IMR-90 (cell line): Measurements from ENCODE around the gene CITED4. TPM values are rescaled to one million over a fixed set of nuclear protein-coding genes. Genes with fewer than 3 reads are reported as not detected.

Experiments used
- ATAC-seq: fragments of 200-7000 bp; cut with Tn5 transposase; 2 replicates; pipeline ENCODE4 v1.9.1; 2020; ENCODE audit warnings: low read depth, mild to moderate bottlenecking, moderate library complexity
- BruUV-seq: library from RNA; stranded (reverse); fragments of 400-500 nt; replicated peaks from 2 replicates; lab custom pipeline; 2021; lab: Mats Ljungman, UMichigan
- CTCF ChIA-PET: fragments of 300-600 bp; formaldehyde crosslinking; extraction: SDS; loops from one replicate; lab custom pipeline; 2021; ENCODE audit warnings: antibody characterized with exemption; lab: Yijun Ruan, JAX
- POLR2A ChIA-PET: fragments of 300-600 bp; sonication (Branson Sonifier 250); formaldehyde crosslinking; loops from one replicate; lab custom pipeline; 2022; ENCODE audit warnings: antibody characterized with exemption; ENCODE audit not compliant: unreplicated experiment; lab: Charles Lee
- DNase-seq: peaks from one replicate; pipeline ENCODE4 v3.0.0; 2013
- H2AFZ ChIP-seq: replicated peaks from 2 replicates; pipeline ENCODE3; 2013; ENCODE audit warnings: low read length, mild to moderate bottlenecking; ENCODE audit not compliant: poor library complexity
- H2AK5ac ChIP-seq: 2 replicates; pipeline ENCODE4 v1.6.1; 2013; ENCODE audit warnings: low read depth, low read length, inconsistent platforms
- H2AK9ac ChIP-seq: replicated peaks from 2 replicates; pipeline ENCODE3; 2013; ENCODE audit warnings: mild to moderate bottlenecking, low read depth, low read length, moderate library complexity; ENCODE audit not compliant: poor library complexity
- H2BK120ac ChIP-seq: 2 replicates; pipeline ENCODE4 v1.6.1; 2013; ENCODE audit warnings: low read depth, low read length, inconsistent platforms
- H2BK15ac ChIP-seq: 3 replicates; pipeline ENCODE4 v1.6.1; 2013; ENCODE audit warnings: low read depth, low read length, inconsistent platforms
- H2BK20ac ChIP-seq: 2 replicates; pipeline ENCODE4 v1.6.1; 2013; ENCODE audit warnings: low read depth, mild to moderate bottlenecking, inconsistent platforms, low read length, moderate library complexity
- H2BK5ac ChIP-seq: 2 replicates; pipeline ENCODE4 v1.6.1; 2013; ENCODE audit warnings: mild to moderate bottlenecking, low read depth, low read length, inconsistent platforms; ENCODE audit not compliant: poor library complexity, severe bottlenecking
- H3K14ac ChIP-seq: replicated peaks from 2 replicates; pipeline ENCODE4 v1.6.1; 2013; ENCODE audit warnings: low read depth, low read length, inconsistent platforms
- H3K18ac ChIP-seq: 2 replicates; pipeline ENCODE4 v1.6.1; 2013; ENCODE audit warnings: low read depth, low read length, control low read depth
- H3K23ac ChIP-seq: 2 replicates; pipeline ENCODE4 v1.6.1; 2013; ENCODE audit warnings: low read depth, low read length, inconsistent platforms
- H3K27ac ChIP-seq: 2 replicates; pipeline ENCODE4 v1.5.1; 2013; ENCODE audit warnings: mild to moderate bottlenecking, control low read depth, low read length; ENCODE audit not compliant: insufficient read depth
- H3K27me3 ChIP-seq: 2 replicates; pipeline ENCODE4 v1.6.1; 2013; ENCODE audit warnings: low read length; ENCODE audit not compliant: control insufficient read depth, insufficient read depth
- H3K36me3 ChIP-seq: 2 replicates; pipeline ENCODE4 v1.6.1; 2013; ENCODE audit warnings: low read length, mixed read lengths; ENCODE audit not compliant: control insufficient read depth, insufficient read depth
- H3K4ac ChIP-seq: 2 replicates; pipeline ENCODE4 v1.6.1; 2013; ENCODE audit warnings: low read depth, low read length, inconsistent platforms
- H3K4me1 ChIP-seq: 2 replicates; pipeline ENCODE4 v1.6.1; 2013; ENCODE audit warnings: low read length, mixed read lengths; ENCODE audit not compliant: control insufficient read depth, insufficient read depth
- H3K4me2 ChIP-seq: 2 replicates; pipeline ENCODE4 v1.6.1; 2013; ENCODE audit warnings: low read depth, mild to moderate bottlenecking, control low read depth, low read length, moderate library complexity
- H3K4me3 ChIP-seq: 2 replicates; pipeline ENCODE4 v1.5.1; 2013; ENCODE audit warnings: low read depth, mild to moderate bottlenecking, control low read depth, low read length, moderate library complexity; ENCODE audit not compliant: insufficient read depth
- H3K56ac ChIP-seq: 2 replicates; pipeline ENCODE4 v1.6.1; 2013; ENCODE audit warnings: low read length, inconsistent platforms; ENCODE audit not compliant: insufficient read depth; ENCODE audit errors: extremely low read depth
- H3K79me1 ChIP-seq, 2 experiments: 2 replicates each; pipeline ENCODE4 v1.6.1; 2013; ENCODE audit warnings: low read length in 2 of 2, inconsistent platforms in 1 of 2, low read depth in 1 of 2
- H3K9ac ChIP-seq: 2 replicates; pipeline ENCODE4 v1.6.1; 2013; ENCODE audit warnings: low read depth, low read length, control low read depth
- H3K9me1 ChIP-seq: 2 replicates; pipeline ENCODE4 v1.6.1; 2013; ENCODE audit warnings: low read length, inconsistent platforms; ENCODE audit not compliant: insufficient read depth
- H3K9me3 ChIP-seq: 2 replicates; pipeline ENCODE4 v1.6.1; 2013; ENCODE audit warnings: low read length; ENCODE audit not compliant: control insufficient read depth, insufficient read depth
- H4K20me1 ChIP-seq: 2 replicates; pipeline ENCODE4 v1.6.1; 2013; ENCODE audit warnings: low read length, inconsistent platforms; ENCODE audit not compliant: insufficient read depth
- H4K5ac ChIP-seq: 2 replicates; pipeline ENCODE4 v1.6.1; 2013; ENCODE audit warnings: mild to moderate bottlenecking, low read depth, low read length, control low read depth
- H4K8ac ChIP-seq, 2 experiments: 2 replicates each; pipeline ENCODE4 v1.6.1; 2013; ENCODE audit warnings: low read depth in 2 of 2, low read length in 2 of 2, control low read depth in 1 of 2, inconsistent platforms in 1 of 2
- H4K91ac ChIP-seq: 2 replicates; pipeline ENCODE4 v1.6.1; 2013; ENCODE audit warnings: low read depth, low read length, inconsistent platforms; ENCODE audit not compliant: insufficient read depth
- FOS ChIP-seq: fragments of 150-350 bp; IDR thresholded peaks from 2 replicates; pipeline ENCODE4 v1.6.1; 2016; ENCODE audit warnings: low read depth, low read length
- MXI1 ChIP-seq: IDR thresholded peaks from 2 replicates; pipeline ENCODE4 v1.6.1; 2012; ENCODE audit warnings: low read depth, mild to moderate bottlenecking, low read length, moderate library complexity, borderline replicate concordance
- POLR2A ChIP-seq: IDR thresholded peaks from 2 replicates; pipeline ENCODE4 v1.6.1; 2012; ENCODE audit warnings: mild to moderate bottlenecking, low read depth, low read length
- SMC3 ChIP-seq: fragments of 150-350 bp; IDR thresholded peaks from 2 replicates; pipeline ENCODE4 v1.6.1; 2016; ENCODE audit warnings: low read depth, mild to moderate bottlenecking, antibody characterized with exemption, low read length, moderate library complexity
- WGBS, 2 experiments: methylation state at CpG; one replicate each; pipeline versions ENCODE4 v1.1.5 to v1.1.7; 2013; ENCODE audit warnings: missing lambda C conversion rate in 2 of 2; ENCODE audit not compliant: insufficient read length in 1 of 2; ENCODE audit errors: extremely low coverage in 2 of 2; 5-methylcytosine and 5-hydroxymethylcytosine counted together
- dilution Hi-C: fragments of 300-500 bp; cut with HindIII; formaldehyde crosslinking; loops from one replicate; pipeline ENCODE4 v1.14.3; 2018; ENCODE audit warnings: low sequenced_read_pairs; ENCODE audit not compliant: unreplicated experiment
- in situ Hi-C: fragments of 300-500 bp; cut with MboI; formaldehyde crosslinking; loops from 3 replicates; pipeline ENCODE4 v1.14.3; 2019; ENCODE audit warnings: low sequenced_read_pairs, inconsistent platforms, mixed read lengths
- intact Hi-C: fragments of 100-400 bp; cut with micrococcal nuclease; formaldehyde crosslinking; loops from 2 replicates; pipeline ENCODE4 v1.10.0; 2022
- polyA plus RNA-seq, 3 experiments: library from polyadenylated mRNA; depleted of rRNA; stranded (reverse); fragments of >200 nt; gene quantifications; 2 replicates each; pipeline ENCODE4 v1.2.3, GENCODE V29; 2012; ENCODE audit warnings: low replicate concordance in 1 of 3
- total RNA-seq: library from RNA; depleted of rRNA; stranded (reverse); fragments of >200 nt; gene quantifications from 2 replicates; pipeline ENCODE4 v1.2.3, GENCODE V29; 2012

The CITED4 gene
- total and polyA plus RNA-seq, 2 of the 4 experiments (the other 2 are of a cell fraction) = under 0.01 to 1.6 TPM

DNA sequence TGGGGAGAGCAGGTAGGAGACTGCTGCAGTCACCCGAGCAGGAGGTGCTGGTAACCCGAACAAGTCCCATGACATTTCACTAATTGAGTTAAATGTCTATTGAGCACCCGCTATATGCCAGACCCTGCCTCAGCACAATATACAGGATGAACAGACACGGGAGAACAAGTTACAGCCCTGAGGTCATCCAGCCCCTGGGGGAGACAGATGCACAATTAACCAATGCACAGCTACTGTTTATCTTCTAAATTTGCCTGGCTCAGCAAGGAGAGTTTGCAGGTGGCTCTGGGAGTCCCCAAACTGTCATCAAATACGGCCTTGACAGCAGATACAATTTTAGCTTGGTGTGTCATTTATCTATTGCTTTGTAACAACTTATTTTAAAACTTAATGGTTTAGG, 18.1 kb downstream of the CITED4 start:
- no peak overlapping the region for H2AK9ac ChIP-seq
- H4K91ac ChIP-seq = no peak overlapping the region
- H3K4me2 ChIP-seq = no peak overlapping the region
- no peaks in the 10 kb centered on the region for H3K9me1 ChIP-seq
- H3K4ac ChIP-seq = no peak overlapping the region
- H4K5ac ChIP-seq = no peak overlapping the region
- dilution Hi-C loops = no loop called here
- in situ Hi-C loops = loop anchor here (10.0 kb wide), 1 partner anchor 219 kb away; no protein-coding TSS in a partner anchor
- no peak overlapping the region for H2BK20ac ChIP-seq
- no peak for DNase-seq
- H3K18ac ChIP-seq = no peak overlapping the region
- no peaks in the 10 kb centered on the region for H3K79me1 ChIP-seq
- no TSS peak for BruUV-seq
- no peak overlapping the region for H2BK5ac ChIP-seq
- no peak overlapping the region for H2AFZ ChIP-seq
- H3K56ac ChIP-seq = no peak overlapping the region
- peaks cover 12% of the 10 kb centered on the region for H3K9me3 ChIP-seq
- intact Hi-C loops = no loop called here
- H3K9ac ChIP-seq = no peak overlapping the region
- no peaks in the 10 kb centered on the region; the same call in 1 of the 2 replicates for H4K20me1 ChIP-seq
- H2BK120ac ChIP-seq = no peak overlapping the region
- H3K23ac ChIP-seq = no peak overlapping the region
- no peaks in the 10 kb centered on the region for H3K4me1 ChIP-seq
- H3K14ac ChIP-seq = no peak overlapping the region
- H3K27ac ChIP-seq = no peak overlapping the region
- H2AK5ac ChIP-seq = no peak overlapping the region
- ChIA-PET POLR2A (no interaction called here), CTCF (no interaction called here)
- TF ChIP-seq POLR2A (no peak), FOS (no peak), SMC3 (no peak), MXI1 (no peak)
- ATAC-seq = no peak
- WGBS, 2 experiments = no CpG with 5 or more reads among the region's 5 CpGs
- H3K27me3 ChIP-seq = peaks cover 17% of the 10 kb centered on the region
- H3K4me3 ChIP-seq = no peak overlapping the region
- no peaks in the 10 kb centered on the region for H3K36me3 ChIP-seq
- no peak overlapping the region for H4K8ac ChIP-seq
- no peak overlapping the region for H2BK15ac ChIP-seq
